K562 (cell line): Measurements from ENCODE around the gene MTO1. TPM values are rescaled to one million over a fixed set of nuclear protein-coding genes. Genes with fewer than 3 reads are reported as not detected.

Experiments
- BHLHE40 ChIP-seq: IDR thresholded peaks from 2 replicates; pipeline ENCODE4 v1.6.1; 2011; ENCODE audit warnings: low read length, improper control_type of control experiment
- CBX5 ChIP-seq: IDR thresholded peaks from 2 replicates; pipeline ENCODE4 v1.6.1; 2014; ENCODE audit warnings: low read depth, borderline replicate concordance
- CREB3L1 ChIP-seq: fragments of 450-650 bp; IDR thresholded peaks from 2 replicates; pipeline ENCODE4 v1.6.1; 2014; ENCODE audit warnings: low read depth, mild to moderate bottlenecking, moderate library complexity, borderline replicate concordance
- DACH1 ChIP-seq: fragments of 450-650 bp; IDR thresholded peaks from 2 replicates; pipeline ENCODE4 v1.6.1; 2018; ENCODE audit not compliant: partially characterized antibody
- EGR1 ChIP-seq: fragments of 450-650 bp; conservative IDR thresholded peaks from 2 replicates; pipeline ENCODE4 v1.6.1; 2017; ENCODE audit warnings: mild to moderate bottlenecking
- FOS ChIP-seq: IDR thresholded peaks from 3 replicates; pipeline ENCODE4 v1.6.1; 2011; ENCODE audit not compliant: insufficient read length; ENCODE audit errors: extremely low read depth
- FOXP1 ChIP-seq: sonication (generic); formaldehyde crosslinking; IDR thresholded peaks from 2 replicates; pipeline ENCODE4 v1.8.0; 2022; ENCODE audit warnings: mild to moderate bottlenecking, missing genetic modification reagents
- GMEB1 ChIP-seq: fragments of 250-450 bp; sonication (Bioruptor Pico); IDR thresholded peaks from 2 replicates; pipeline ENCODE4 v1.4.0; 2020; ENCODE audit warnings: mild to moderate bottlenecking
- HDAC2 ChIP-seq: fragments of 450-650 bp; IDR thresholded peaks from 2 replicates; pipeline ENCODE4 v1.6.1; 2016; ENCODE audit warnings: mild to moderate bottlenecking
- HEY1 ChIP-seq: fragments of 250-450 bp; sonication (Bioruptor Pico); IDR thresholded peaks from 2 replicates; pipeline ENCODE4 v1.5.0; 2020; ENCODE audit warnings: mild to moderate bottlenecking, moderate library complexity, borderline replicate concordance
- MAFK ChIP-seq: IDR thresholded peaks from 2 replicates; pipeline ENCODE4 v1.6.1; 2011; ENCODE audit warnings: low read length, improper control_type of control experiment
- MECOM ChIP-seq: fragments of 250-450 bp; sonication (Bioruptor Pico); IDR thresholded peaks from 2 replicates; pipeline ENCODE4 v1.8.0; 2022; ENCODE audit warnings: inconsistent platforms
- MNT ChIP-seq, 2 experiments: fragments of 450-650 bp; conservative IDR thresholded peaks; 2 replicates each; pipeline ENCODE4 v1.6.1; 2017; ENCODE audit warnings: mild to moderate bottlenecking in 2 of 2, moderate library complexity in 2 of 2
- MTA3 ChIP-seq: fragments of 450-650 bp; formaldehyde crosslinking; IDR thresholded peaks from 2 replicates; pipeline ENCODE4 v1.6.1; 2017; ENCODE audit warnings: mild to moderate bottlenecking, borderline replicate concordance
- SIX5 ChIP-seq, 2 experiments: IDR thresholded peaks; 2 replicates each; pipeline ENCODE4 v1.6.1; 2011; ENCODE audit warnings: low read length in 2 of 2, borderline replicate concordance in 1 of 2, low read depth in 1 of 2, mild to moderate bottlenecking in 1 of 2, moderate library complexity in 1 of 2; ENCODE audit not compliant: insufficient read depth in 1 of 2
- SMAD1 ChIP-seq: fragments of 150-350 bp; IDR thresholded peaks from 2 replicates; pipeline ENCODE4 v1.6.1; 2014; ENCODE audit warnings: low read length, low read depth; ENCODE audit not compliant: partially characterized antibody
- SMAD3 ChIP-seq: fragments of 450-650 bp; formaldehyde crosslinking; conservative IDR thresholded peaks from 2 replicates; pipeline ENCODE4 v1.4.0; 2020; ENCODE audit warnings: mild to moderate bottlenecking
- TRIM28 ChIP-seq: fragments of 450-650 bp; IDR thresholded peaks from 2 replicates; pipeline ENCODE4 v1.6.1; 2017
- ZBTB26 ChIP-seq: fragments of 450-650 bp; formaldehyde crosslinking; IDR thresholded peaks from 2 replicates; pipeline ENCODE4 v1.4.0; 2022; ENCODE audit warnings: missing genetic modification characterization
- ZC3H11A ChIP-seq: IDR thresholded peaks from 2 replicates; pipeline ENCODE4 v1.6.1; 2012; ENCODE audit warnings: low read depth, low read length, improper control_type of control experiment
- ZNF12 ChIP-seq: sonication (generic); formaldehyde crosslinking; IDR thresholded peaks from 2 replicates; pipeline ENCODE4 v1.4.0; 2020; ENCODE audit warnings: mild to moderate bottlenecking, missing genetic modification reagents
- ZNF512 ChIP-seq: IDR thresholded peaks from 2 replicates; pipeline ENCODE4 v1.6.1; 2016; ENCODE audit warnings: missing genetic modification characterization, missing compliant biosample characterization
- polyA plus RNA-seq, 8 experiments: library from polyadenylated mRNA; depleted of rRNA in 4 of 8; stranded (reverse) in 5 of 8; unstranded in 3 of 8; fragments of >200 nt; fragmentation: Nextera tagmentation in 2 of 8; fragmentation: Illumina TruSeq in 1 of 8; extraction: Ambion mirVana in 2 of 8; extraction: Trizol in 1 of 8; gene quantifications; 2 replicates each; pipeline versions ENCODE4 v1.2.1 to v1.2.3, GENCODE V29; 2011 to 2014; ENCODE audit warnings: inconsistent platforms in 1 of 8, missing spikeins in 1 of 8
- total RNA-seq, 7 experiments: library from RNA; depleted of rRNA in 6 of 7; stranded (reverse); fragments of >200 nt in 6 of 7; fragmentation: Illumina TruSeq in 2 of 7; extraction: Trizol in 2 of 7; gene quantifications; 2 replicates each; pipeline versions ENCODE4 v1.2.1 to v1.2.3, GENCODE V29; 2011 to 2021; ENCODE audit warnings: low replicate concordance in 1 of 7

Gene MTO1
- total and polyA plus RNA-seq, 9 of the 15 experiments (the other 6 are each of a cell fraction or from before 2014, with no cell fraction given), result 33.4 to 62.3 (median 50.6) TPM

- TF ChIP-seq ZC3H11A (no peak), EGR1 (no peak; the same call in 1 of the 2 replicates), CREB3L1 (peak; percentile 47; the same call in 1 of the 2 replicates), ZNF512 (tag) (no peak), GMEB1 (CRISPR knock-in tag) (peak; percentile 96), HEY1 (CRISPR knock-in tag) (no peak), FOS (no peak), MAFK (no peak), HDAC2 (peak; percentile 81; the same call in 1 of the 2 replicates), BHLHE40 (no peak), MTA3 (peak; percentile 46; the same call in 1 of the 2 replicates), FOXP1 (no peak), TRIM28 (no peak), SIX5 (IDR thresholded peaks at IDR 0.05; ENCODE audit: borderline replicate concordance in 1 of 2, insufficient read depth in 1 of 2, low read depth in 1 of 2, low read length in 2 of 2) (no peak; a peak in 1 of 4 replicates), MECOM (no peak), ZBTB26 (CRISPR knock-in tag) (no peak), ZNF12 (CRISPR knock-in tag) (no peak), CBX5 (no peak), DACH1 (peak; percentile 13), SMAD3 (CRISPR knock-in tag) (peak; percentile 73), SMAD1 (peak; percentile 51), MNT (conservative IDR thresholded peaks at IDR 0.05) (peak; percentile 53 to 90)
Observed at GRCh38 chr6:73461537-73462350, at the start of gene MTO1 (continued).
